ENCODE measurements around the gene MBNL2. TPM values are rescaled to one million over a fixed set of nuclear protein-coding genes. Genes with fewer than 3 reads are reported as not detected.
A peak's percentile ranks its signal among the peaks of the same experiment; 100 is the strongest.

MBNL2 gene
- polyA plus RNA-seq, 1 experiment = 27.4 TPM

DNA sequence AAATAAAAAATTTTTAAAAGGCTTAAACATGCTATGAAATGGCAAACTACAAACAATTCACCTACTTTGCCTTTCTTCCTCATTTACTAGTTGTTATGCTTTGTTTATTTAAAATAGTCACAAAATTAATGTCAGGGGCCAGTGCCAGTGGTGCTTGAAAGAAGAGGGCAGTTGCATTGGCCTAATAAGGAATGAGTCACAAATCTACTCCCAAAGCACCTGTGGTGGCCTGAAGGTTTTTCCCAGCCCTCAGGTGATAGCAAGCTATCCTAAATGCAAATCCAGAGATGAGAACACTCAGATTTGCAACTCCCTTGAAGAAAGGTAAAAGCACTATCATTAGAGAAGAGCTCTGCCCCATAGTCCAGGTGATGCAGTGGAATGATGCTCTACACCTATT lies 103.6 kb downstream of the MBNL2 start:
- Histone ChIP-seq H3K4me3 (ENCODE audit: low read depth, low read length) (no peak overlapping the region), H3K27me3 (ENCODE audit: control insufficient read depth, insufficient read depth, low read length) (no peaks in the 10 kb centered on the region), H3K36me3 (ENCODE audit: control insufficient read depth, insufficient read depth, low read length) (no peaks in the 10 kb centered on the region; the same call in 1 of the 2 replicates)
- TF ChIP-seq CTCF (IDR thresholded peaks at IDR 0.05; ENCODE audit: insufficient read depth, low read depth, low read length) = no peak
- POLR2A ChIA-PET = no interaction called here
- CTCF ChIA-PET = no interaction called here
- no peak for DNase-seq (ENCODE audit: low read depth)

DNA sequence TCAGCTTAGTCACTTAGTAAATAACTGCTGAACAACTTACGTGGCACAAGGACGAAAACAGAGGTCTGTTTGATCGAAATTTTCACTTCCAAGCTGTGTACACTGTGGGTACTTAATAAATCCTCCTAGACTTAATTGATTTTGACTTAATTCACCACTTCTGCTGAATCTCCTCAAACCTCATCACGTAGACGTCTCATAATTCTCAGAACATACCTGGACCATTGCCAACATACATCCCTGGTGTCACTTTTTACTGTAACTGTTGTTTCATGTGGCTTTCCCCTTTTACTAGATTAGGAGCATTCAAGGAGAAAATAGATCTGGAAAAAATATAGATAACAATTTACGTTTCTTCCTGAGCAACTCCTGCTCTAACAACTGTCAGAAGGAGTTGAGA lies 105.0 kb downstream of the MBNL2 start:
- ChIA-PET CTCF (interaction anchor here (0.9 to 1.1 kb wide), 3 partner anchors 11 to 117 kb away, joined by 3 to 4 read pairs (median 3); no protein-coding TSS in a partner anchor), POLR2A (no interaction called here)
- DNase-seq (ENCODE audit: low read depth) = no peak
- no peak overlapping the region for H3K4me3 ChIP-seq (ENCODE audit: low read depth, low read length)
- no peaks in the 10 kb centered on the region; the same call in 1 of the 2 replicates for H3K36me3 ChIP-seq (ENCODE audit: control insufficient read depth, insufficient read depth, low read length)
- no peak for TF ChIP-seq CTCF (IDR thresholded peaks at IDR 0.05; ENCODE audit: insufficient read depth, low read depth, low read length)
- H3K27me3 ChIP-seq (ENCODE audit: control insufficient read depth, insufficient read depth, low read length) = no peaks in the 10 kb centered on the region

- H3K36me3 ChIP-seq (ENCODE audit: control insufficient read depth, insufficient read depth, low read length) = no peaks in the 10 kb centered on the region; the same call in 1 of the 2 replicates
- DNase-seq (ENCODE audit: low read depth) = no peak
- H3K4me3 ChIP-seq (ENCODE audit: low read depth, low read length) = no peak overlapping the region
- no peaks in the 10 kb centered on the region for H3K27me3 ChIP-seq (ENCODE audit: control insufficient read depth, insufficient read depth, low read length)
- ChIA-PET CTCF (interaction anchor here (0.8 to 1.1 kb wide), 4 partner anchors 16 to 118 kb away, joined by 3 to 4 read pairs (median 4); no protein-coding TSS in a partner anchor), POLR2A (no interaction called here)
- no peak for TF ChIP-seq CTCF (IDR thresholded peaks at IDR 0.05; ENCODE audit: insufficient read depth, low read depth, low read length)
Measured at GRCh38 chr13:97327506-97328221, 105.5 kb downstream of the MBNL2 start.

DNA sequence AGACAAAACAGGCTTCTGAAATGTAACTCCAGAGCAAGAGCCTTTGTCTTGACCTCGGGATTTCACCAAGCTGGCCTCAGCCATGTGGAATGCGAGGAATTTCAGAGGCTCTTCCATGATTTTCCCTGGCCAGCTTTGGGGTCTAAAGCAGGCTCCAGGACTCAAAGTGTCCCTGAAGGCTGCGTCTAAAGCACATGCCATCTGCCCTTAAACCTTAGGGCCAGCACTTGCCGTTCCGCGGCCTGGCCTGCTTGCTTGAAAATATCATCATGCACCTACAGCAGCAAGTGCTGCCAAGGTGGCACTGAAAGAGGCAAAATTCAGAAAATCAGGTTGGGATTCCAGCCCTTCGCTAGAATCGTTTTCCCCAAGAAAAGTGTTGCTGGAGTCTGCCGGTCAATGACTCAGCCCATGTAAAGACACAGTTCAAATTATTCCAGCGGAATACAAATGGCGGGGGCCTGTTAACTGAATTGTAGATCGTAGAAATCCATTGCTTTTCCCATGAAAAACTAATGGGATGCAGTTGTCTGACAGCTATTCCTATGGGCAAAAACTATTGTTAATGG lies 106.2 kb downstream of the MBNL2 start:
- TF ChIP-seq CTCF (IDR thresholded peaks at IDR 0.05; ENCODE audit: insufficient read depth, low read depth, low read length) = no peak
- H3K36me3 ChIP-seq (ENCODE audit: control insufficient read depth, insufficient read depth, low read length) = no peaks in the 10 kb centered on the region
- no peaks in the 10 kb centered on the region for H3K27me3 ChIP-seq (ENCODE audit: control insufficient read depth, insufficient read depth, low read length)
- no peak overlapping the region for H3K4me3 ChIP-seq (ENCODE audit: low read depth, low read length)
- ChIA-PET CTCF (interaction anchor here (0.8 to 1.1 kb wide), 3 partner anchors 16 to 116 kb away, joined by 3 to 4 read pairs (median 4); no protein-coding TSS in a partner anchor), POLR2A (no interaction called here)
- DNase-seq (ENCODE audit: low read depth) = peak; percentile 51

DNA sequence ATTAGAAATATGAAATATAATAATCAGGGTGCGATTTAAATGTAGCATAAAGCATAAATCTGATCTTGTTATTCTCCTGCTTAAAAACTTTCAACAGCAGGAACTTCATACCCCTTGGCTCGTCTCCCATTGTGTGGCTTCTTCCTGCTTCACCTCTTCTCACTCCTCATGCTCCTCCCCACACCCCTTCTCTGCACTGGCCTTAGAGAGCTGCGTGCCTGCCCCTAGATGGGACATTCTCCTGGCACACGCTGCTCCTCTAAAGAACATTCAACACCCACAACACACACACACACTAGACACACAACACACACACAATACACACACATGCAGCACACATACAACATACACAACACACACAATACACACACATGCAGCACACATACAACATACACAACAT lies 107.2 kb downstream of the MBNL2 start:
- no peak for TF ChIP-seq CTCF (IDR thresholded peaks at IDR 0.05; ENCODE audit: insufficient read depth, low read depth, low read length)
- no peak overlapping the region for H3K4me3 ChIP-seq (ENCODE audit: low read depth, low read length)
- ChIA-PET POLR2A (no interaction called here), CTCF (no interaction called here)
- no peaks in the 10 kb centered on the region for H3K36me3 ChIP-seq (ENCODE audit: control insufficient read depth, insufficient read depth, low read length)
- no peaks in the 10 kb centered on the region for H3K27me3 ChIP-seq (ENCODE audit: control insufficient read depth, insufficient read depth, low read length)
- no peak for DNase-seq (ENCODE audit: low read depth)
